ENCODE results near the gene RHEB.

Gene RHEB

DNA sequence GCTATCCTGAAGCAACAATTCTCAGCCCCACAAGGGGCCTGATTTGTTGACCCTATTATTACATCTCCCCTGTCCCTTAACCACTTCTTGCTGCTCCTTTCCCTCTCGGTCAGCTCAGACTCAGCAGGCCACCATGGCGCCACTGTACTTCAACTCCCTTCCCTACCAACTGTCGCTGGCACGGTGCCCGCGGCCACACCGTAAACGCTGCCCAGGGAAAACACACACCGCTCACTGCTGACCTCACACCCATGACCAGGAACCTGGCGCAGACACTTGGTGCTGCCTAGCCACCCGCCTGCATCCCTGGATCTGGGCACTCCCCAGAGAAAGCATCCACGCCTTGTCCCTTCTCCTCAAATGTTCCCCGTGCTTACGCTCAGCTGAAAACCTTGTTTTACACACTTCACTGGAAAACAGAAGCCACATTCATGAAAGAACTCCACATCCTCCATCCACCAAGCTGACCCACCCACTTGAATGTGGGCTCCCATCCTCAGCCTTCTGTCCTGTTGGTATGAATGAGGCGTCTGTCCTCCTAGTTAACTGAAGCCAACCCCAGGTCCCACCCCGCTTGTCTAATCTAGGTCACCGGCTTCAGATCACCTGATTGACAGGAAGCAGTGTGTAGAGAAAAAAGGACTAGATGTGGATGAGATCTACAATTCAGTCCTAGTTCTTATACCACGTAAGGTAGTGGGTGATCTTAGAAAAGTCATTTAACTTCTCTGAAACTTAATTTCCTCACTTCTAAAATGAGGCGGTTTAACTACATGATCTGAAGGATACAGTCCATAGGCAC is 51.3 kb downstream of the RHEB start:
- DNase-seq = no peak

DNA sequence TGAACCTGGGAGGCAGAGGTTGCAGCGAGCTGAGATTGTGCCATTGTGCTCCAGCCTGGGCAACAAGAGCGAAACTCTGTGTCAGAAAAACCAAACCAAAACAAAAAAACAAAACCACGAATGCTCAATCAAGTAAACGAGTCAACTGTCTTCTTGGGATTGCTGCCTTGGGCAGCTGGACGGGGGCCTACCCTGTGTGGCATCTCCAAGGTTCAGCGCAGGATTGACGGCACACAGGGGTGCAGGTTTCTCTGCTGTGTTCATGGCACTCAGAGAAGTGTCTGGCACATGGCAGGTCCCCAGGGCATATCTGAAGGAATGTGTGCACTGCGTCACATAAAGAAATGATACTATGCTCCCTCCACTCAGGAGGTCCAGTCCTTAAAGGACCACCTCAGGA is 54.5 kb downstream of the RHEB start:
- no peak for DNase-seq

DNA sequence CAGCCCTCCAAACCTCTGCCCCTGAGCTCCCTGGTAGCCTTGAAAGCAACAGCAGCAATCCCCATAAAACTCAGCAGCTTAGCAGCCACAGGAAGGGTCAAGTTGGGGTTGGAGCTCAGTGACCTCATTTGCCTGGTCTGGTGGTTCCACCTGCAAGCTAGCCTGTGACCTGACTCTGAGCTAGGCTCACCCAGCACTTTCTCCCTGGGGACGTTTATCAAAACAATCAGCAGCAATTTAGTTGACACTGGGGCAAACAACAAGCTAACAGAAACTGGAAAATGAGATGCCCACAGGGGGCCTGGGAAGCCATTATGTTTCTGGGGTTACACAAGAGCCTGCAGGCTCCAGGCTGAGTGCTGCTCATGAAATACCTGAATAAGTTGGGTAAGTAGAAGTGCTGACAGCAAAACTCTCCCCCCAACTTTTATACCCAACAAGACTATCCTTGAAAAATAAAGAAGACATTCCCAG is 57.4 kb downstream of the RHEB start:
- no peak for DNase-seq

DNA sequence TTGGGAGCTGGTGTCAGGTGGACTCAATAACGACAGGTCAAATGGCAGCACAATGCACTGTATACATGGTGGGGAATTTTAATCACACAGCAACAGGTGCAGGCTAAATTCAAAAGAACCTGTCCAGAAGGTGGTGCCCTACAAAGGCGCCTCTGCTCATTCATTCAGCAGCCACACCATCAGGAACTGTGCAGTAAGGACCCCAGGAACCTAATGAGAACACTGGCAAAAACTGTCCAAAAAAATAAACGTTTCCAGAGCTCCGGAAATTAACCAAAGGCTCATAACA is 57.8 kb downstream of the RHEB start:
- DNase-seq = no peak

DNA sequence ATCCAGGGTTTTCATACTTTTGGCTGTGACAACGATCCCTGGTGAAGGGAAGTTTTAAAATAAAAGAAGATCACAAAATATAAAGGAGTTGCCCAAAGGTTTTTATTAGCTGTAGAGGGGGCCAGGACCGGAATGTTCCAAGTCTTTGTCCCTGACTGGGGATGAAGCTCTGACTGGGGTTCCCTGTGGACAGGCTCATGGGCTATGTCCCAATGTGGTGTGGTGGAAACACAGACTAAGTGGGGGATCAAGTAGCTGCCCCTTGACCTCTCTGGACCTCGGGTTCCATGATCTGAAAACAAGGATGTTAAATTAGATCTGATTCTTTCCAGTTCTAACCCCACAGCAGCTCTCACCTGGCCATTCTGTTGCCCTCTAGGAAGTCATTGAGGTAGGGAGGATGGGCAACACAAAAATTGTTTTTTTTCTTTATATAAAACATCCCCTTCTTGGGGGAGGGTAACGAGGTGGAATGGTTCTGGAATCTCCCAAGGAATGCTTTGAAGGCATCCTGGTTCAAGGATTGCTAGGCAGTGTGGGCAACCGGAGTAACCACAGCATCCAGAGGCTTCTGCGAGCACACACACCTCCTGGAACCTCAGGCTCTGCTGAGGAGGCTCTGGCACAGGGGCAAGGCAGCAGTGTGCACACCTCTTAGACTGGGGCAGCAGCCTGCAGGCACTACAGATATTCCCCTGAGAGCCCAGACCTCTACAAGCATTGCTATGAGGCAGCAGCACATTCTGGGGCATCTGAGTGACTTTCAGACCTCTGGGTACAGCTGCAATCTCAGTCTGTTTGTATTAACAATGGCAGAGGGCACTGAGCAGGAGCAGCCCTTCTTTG is 58.4 kb downstream of the RHEB start:
- DNase-seq = no peak

DNA sequence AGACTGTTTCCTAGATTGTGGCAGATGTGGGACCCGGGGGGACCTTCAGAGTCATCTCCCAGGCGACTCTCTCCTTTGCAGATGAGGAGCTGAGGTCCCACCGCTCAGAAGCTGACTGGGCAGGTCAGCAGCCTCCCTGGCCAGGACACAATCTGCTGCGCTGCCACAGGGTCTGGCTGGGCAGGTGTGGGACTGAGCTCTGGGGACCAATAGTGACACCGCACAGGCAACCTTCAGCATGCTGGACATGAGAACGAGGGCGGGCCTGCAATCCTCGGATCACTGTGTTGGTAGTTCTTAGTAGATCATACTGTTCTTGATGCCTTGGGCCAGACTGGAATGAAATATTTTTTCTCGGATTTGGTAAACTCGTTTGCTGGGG is 59.2 kb downstream of the RHEB start:
- DNase-seq = no peak

DNA sequence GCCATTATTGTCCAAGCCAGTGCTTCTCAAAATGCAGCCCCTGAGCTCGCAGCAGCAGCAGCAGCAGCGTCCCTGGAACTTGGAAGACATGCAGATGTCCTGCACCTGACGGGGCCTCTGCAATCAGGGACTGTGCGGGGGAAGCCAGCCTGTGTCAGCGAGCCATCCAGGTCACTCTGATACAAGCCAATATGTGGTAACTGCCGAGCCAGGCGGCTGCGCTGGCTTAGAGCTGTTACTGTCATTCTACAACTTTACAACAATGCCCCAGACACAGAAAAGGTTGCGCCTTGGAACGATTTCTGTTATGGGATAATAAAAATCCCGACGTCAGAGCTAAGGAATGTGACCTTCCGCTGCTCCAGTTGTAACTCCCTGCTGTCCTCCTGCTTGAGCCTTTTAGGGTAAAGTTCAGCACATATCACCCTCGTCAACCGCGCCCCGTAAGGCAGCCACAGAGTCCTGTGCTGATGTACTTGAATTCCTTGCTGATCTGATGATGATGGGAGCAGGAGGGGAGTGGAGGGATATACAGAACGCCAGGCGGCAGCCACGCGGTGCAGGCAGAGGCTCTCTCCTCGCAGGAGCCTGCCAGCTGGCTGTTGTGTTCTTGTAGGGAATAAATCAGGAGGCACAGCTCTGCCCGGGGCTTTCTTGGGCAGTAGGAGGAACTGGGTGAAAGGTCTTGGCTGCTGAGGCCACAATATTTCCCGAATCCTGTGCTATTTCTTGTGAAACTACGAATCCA is 59.8 kb downstream of the RHEB start:
- DNase-seq = no peak

DNA sequence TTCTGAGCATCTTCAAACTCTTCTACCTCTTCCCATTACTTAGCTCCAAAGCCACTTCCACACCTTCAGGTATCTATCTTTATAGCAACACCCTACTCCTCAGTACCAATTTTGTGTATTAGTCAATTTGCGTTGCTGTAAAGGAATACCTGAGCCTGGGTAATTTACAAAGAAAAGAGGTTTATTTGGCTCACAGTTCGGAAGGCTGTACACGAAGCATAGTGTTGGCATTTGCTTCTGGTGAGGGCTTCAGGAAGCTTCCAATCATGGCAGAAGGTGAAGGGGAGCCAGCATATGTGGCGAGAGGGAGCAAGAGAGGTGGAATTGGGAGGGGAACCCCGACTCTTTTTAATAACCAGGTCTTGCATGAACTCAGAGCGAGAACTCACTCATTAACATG is 62.2 kb downstream of the RHEB start:
- no peak for DNase-seq

DNA sequence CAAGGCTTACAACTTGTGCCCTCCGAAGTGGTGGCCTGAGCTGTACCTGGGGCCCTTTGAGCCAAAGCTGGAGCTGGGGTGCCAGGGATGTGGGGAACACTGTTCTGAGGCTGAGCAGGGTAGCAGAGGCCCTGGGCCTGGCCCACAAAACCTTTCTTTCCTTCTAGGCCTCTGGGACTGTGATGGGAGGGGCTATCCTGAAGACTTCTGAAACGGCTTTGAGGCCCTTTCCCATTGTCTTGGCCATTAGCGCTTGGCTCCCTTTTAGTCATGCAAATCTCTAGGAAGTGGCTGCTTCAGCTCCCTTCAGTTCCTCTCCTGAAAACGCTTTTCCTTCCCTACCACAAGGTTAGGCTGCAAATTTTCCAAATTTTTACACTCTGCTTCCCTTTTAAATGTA is 62.9 kb downstream of the RHEB start:
- DNase-seq = no peak

DNA sequence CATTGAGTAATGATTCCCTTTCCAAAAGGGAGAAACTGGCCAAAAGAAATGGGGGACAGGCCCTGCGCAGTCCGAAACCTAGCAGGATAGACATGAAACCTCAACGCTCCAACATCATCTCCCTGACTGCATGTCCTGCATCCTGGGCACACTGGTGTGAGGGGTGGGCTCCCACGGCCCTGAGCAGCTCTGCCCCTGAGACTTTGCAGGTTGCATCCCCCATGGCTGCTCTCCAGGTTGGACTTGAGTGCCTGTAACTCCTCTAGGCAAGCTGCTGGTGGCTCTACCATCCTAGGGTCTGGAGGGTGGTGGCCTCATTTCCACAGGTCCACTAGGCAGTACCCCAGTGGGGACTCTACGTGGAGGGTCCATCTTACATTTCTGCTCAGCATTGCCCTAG is 63.4 kb downstream of the RHEB start:
- no peak for DNase-seq

DNA sequence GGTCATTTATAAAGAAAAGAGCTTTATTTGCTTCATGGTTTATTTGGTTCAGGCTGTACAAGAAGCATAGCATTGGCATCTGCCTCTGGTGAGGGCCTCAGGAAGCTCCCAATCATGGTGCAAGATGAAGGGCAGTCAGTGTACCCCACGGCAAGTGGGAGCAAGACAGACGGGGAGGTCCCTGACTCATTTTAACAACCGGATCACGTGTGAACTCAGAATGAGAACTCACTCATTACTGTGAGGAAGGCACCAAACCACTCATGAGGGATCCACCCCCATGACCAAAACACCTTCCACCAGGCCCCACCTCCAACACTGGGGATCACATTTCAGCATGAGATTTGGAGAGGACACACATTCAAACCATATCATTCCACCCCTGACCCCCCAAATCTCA is 64.0 kb downstream of the RHEB start:
- DNase-seq = no peak

DNA sequence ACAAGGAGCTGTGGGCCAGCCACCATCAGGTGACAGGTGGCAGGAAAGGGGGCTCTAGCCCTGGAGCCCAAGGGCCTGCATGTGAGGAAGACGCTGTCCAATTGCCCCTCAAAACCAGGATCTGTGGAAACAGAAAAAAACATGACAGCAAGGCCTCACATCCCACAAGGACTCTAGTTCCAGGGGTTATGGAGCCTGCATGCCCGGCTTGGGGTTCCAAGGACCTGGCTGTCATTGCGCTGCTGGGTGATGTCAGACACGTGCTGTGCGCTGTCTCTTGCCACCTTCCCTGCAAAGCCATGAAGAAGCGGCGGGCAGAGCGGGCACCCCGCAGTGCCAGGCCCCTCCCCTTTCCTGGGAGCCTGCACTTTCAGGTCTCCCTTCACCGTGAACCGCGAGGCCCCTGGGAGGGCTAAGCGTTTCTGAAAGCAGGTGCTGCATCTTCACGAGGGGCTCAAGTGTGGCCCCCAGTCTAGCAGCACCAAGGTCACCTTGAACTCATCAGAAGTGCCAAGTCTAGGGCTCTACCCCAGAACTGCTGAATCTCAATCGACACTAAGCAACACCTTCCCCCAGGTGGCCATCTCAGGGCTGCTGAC is 64.7 kb downstream of the RHEB start:
- no peak for DNase-seq

DNA sequence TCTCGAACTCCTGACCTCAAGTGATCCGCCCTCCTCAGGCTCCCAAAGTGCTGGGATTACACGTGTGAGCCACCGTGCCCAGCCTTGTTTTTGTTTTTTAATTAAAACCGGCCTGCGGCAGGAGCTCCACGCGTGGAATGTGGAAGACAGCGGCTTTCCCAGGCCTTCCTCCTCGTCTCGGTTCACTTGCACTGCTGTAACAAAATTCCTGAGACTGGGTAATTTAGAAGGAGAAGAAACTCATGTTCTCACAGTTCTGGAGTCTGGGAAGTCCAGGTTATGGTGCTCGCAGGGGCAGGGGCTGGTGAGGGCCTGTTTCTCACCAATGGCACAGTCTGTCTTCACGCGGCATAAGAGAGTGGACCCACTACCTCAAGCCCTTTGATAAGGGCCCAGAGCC is 65.4 kb downstream of the RHEB start:
- no peak for DNase-seq

DNA sequence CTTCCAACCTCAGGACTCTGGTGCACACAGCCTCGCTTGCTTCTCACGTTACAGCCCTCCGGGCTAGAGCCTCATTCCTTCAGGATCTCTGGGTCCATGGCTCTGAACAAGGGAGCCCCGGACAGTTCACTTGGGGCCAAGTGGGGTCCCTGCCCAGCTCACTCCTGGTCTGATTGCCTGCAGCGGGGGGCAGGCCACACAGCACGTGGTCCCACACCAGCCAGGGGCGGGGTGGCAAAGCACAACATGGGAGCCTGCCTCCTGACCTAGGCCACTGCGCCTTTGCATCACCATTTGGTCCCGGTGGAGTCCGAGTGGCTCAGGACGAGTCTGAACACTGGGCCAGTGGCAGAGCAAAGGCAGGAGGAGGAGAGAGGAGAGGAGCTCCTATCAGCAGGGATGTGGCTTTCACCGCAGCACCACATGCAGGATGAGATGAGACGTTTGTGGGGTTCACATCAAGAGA is 66.3 kb downstream of the RHEB start:
- no peak for DNase-seq

DNA sequence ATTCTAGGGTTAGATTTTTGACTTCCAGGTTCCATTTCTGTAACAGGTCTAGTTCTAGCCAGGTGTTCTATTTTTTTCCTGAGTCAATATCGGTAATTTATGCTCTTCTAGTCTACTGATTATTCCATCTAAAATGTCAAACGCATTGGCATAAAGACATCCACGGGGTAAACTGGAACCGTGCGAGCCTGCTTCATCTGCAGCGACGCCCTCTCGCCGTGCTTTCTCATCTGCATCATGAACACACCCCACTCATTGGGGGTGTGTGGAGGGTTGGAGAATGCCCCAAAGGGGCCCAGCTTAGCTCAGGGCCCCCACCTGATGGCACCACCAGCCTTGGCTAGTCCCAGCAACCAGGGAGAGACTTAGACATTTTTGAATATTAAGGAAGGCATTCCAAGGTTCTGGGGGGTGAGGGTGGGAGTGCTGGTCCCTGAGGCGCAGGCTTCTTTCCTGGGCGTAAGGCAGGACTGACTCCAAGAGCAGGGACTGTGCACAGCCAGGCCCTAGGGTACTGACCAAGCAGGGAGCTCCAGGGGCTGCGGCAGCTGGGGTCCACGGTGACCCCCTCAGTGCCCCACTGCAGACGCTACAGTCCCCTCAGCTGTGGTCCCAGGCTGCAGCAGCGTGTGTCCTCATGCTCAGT is 66.9 kb downstream of the RHEB start:
- DNase-seq = no peak

DNA sequence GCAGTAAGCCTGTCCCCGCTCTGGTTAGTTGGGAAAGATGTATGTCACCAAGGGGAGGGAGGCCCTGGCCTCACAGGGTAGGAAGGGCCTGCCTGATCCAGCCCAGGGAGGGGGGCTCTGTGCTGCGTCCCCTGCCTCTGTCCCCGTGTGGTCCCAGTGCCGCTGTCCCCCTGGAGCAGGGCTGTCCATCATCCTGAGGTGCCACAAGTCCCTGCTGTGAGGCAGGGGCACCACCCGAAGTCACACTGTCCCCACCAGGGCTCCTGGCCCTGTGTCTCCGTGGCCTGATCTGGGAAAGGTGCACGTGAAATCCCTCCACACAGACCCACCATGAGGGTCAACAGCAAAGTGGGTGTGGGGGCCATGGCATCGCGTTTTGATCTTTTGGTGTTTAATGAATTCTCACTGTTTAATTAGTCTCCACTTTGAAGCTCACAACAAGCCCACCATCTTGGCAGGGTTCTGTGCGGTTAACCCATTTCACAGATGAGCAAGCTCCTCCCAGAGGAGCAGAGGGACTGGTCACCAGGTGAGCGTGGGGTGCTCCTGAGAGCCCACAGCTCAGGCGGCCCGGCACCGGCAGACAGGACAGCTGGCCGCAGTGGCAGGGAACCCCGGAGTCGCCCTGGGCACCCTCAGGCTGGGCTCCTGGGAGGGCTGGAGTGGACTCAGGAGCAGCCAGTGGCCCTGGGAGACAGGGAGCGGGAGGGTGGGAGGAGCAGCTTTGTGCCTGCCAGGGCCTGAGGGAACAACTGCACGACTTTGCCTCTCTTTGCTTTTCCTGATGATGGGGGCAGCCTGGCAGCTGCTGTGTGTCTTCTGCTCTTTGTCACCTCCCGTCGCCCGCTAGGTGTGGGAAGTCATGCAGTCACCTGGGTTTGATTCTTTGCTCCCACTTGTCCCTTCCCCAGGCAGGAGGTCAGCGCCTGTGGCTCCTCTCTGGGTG is 67.8 kb downstream of the RHEB start:
- no peak for DNase-seq

DNA sequence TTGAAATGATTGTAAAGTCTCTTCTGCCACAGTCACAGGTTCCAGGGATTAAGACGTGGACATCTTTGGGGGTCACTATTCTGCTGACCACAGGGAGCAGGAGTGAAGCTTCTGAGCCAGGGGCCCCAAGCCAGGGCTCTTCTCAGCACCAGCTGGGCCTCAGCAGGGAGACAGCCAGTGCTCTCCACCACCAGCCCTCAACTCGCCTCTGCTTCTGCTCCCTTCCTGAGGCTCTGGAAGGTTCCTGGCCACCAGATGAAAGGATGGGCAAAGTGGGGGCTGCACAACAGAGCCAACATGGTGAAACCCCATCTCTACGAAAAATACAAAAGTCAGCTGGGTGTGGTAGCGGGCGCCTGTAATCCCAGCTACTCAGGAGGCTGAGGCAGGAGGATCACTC is 68.5 kb downstream of the RHEB start:
- DNase-seq = no peak

DNA sequence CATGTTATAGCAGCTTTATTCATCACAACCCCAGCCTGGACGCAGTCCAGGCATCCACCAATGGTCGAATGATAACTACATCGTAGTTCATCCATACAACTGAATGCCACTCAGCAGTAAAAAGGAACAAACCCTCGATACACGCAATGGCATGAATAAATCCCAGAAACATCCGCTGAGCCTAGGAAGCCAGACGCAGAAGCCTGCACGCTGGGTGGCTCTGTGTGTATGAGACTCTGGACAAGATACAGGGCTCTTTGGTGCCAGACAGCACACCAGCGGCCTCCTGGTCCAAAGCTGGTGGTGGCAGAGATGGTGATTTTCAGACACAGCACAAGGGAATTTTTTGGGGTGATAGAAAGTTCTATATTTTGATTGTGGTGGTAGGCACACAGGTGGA is 69.7 kb downstream of the RHEB start:
- DNase-seq = no peak

DNA sequence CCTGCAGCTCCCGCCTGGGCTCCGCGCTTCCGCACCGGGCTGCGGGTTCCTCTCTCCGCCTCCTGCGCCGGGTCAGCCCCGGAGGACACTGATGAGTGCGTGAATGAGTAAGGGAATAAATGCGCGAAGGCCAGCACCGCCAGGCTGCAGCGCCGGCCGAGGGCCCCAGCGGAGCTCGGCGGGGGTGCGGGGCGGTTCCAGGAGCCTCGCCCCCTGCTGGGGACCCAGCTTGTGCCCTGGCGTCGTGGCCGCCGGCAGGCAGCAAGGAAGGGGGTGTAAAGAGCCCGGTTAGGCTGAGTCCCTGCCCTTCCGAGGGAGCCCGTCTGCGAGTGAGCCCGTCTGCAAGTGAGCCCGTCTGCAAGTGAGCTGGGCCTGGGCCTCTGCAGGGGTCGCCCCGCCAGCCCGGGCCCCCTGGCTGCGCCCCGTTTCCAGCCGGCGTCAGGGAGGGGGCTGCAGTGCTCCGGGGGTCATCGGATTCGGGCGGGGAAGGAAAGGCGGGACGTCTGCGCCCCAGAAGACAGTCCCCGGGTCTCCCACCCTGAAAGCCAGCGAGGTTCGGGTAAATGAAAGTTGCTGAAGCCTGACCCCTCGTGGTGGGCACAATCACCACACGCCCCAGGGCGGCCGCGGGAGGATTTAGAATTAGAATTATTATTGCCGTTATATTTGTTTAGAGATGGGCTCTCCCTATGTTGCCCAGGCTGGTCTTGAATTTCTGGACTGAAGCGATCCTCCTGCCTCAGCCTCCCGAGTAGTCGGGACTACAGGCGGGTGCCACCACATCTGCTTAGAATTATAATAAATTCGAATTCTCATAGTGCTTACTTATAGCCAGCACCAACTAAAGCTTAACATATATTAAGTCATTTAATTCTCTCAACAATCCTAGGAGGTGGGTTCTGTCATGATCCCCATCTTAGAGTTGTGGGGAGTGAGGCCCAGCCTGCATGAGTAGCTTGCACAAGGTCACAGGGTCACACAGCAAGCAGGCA is 71.1 kb downstream of the RHEB start:
- DNase-seq = peak; percentile 71

DNA sequence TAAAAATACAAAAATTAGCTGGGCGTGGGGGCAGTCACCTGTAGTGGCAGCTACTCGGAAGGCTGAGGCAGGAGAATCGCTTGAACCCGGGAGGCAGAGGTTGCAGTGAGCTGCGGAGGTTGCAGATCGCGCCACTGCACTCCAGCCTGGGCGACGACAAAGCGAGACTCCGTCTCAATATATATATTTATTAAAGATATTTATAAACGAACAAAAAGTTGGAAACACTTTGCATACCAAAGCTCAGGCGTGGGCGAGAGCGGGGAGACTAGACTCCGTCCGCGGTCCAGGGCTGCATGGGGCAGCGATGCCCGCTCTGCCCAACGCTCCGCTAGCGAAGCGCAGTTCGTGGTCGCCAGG is 71.8 kb downstream of the RHEB start:
- DNase-seq = no peak

Data from activated CD4-positive, alpha-beta T cell treated with anti-CD3 and anti-CD28 coated beads, Interleukin-2, amount 50 U/mL, for 16 hours (primary cell).